ENCODE measurements around the gene PARD3. TPM values are rescaled to one million over a fixed set of nuclear protein-coding genes. Genes with fewer than 3 reads are reported as not detected.
"Not testable (repeated sequence)": the region's sequence is repeated elsewhere in the genome, so short reads cannot be mapped to it uniquely, and the experiment has no call there.

Gene PARD3
- total RNA-seq, 2 donors from 2014 or later = 36.1 to 48.5 TPM

DNA sequence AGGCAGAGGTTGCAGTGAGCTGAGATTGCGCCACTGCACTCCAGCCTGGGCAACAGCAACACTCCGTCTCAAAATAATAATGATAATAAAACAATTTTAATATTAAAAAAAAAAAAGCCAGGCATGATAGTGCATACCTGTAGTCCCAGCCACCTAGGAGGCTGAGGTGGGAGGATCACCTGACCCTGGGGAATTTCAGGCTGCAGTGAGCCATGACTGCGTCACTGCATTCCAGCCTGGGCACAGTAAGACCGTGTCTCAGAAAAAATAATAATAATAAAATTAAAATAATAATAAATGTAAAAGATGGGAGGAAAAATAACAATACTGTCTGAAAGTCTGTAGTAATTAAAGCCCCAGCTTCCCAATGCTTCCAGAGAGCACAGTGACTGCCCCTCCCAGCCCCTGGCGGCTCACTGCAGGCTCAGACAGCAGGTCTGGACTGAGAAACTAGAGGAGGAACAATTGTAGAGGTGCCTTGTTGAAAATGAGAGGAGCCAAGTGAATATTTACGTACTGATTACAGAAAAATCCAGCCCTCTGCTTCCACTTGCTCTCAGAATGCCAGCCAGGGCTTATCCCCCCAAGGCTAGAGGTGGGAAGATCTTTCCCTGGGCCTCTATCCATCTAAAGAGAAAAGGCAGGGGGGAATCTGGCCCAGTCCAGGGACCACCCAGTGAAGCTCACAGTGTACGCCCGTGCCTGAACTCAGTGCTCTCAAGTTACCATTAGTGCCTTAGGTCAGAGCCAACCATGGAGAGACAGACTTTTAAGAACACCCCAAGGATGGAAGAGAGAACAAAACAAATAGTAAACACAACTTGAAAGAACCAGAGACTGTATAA is 112.8 kb downstream of the PARD3 start:
- H3K4me1 ChIP-seq = peaks cover 78% of the 10 kb centered on the region
- DNase-seq = no peak
- ATAC-seq = no peak
- no peaks in the 10 kb centered on the region for H3K27me3 ChIP-seq
- H3K36me3 ChIP-seq (replicated peaks in 1 of 2; ENCODE audit: insufficient read depth in 1 of 2, low read depth in 2 of 2) = no peaks in the 10 kb centered on the region
- peak overlapping the region in 3 of 4 donors; percentile 31 to 51 (median 44) for H3K27ac ChIP-seq
- intact Hi-C loops (cut with DNase I) = no loop called here
- WGBS, 2 donors = 72 to 77% methylated on average over 8 of the region's 8 CpGs
- no peaks in the 10 kb centered on the region for H3K9me3 ChIP-seq
- TF ChIP-seq, protein P1, sequence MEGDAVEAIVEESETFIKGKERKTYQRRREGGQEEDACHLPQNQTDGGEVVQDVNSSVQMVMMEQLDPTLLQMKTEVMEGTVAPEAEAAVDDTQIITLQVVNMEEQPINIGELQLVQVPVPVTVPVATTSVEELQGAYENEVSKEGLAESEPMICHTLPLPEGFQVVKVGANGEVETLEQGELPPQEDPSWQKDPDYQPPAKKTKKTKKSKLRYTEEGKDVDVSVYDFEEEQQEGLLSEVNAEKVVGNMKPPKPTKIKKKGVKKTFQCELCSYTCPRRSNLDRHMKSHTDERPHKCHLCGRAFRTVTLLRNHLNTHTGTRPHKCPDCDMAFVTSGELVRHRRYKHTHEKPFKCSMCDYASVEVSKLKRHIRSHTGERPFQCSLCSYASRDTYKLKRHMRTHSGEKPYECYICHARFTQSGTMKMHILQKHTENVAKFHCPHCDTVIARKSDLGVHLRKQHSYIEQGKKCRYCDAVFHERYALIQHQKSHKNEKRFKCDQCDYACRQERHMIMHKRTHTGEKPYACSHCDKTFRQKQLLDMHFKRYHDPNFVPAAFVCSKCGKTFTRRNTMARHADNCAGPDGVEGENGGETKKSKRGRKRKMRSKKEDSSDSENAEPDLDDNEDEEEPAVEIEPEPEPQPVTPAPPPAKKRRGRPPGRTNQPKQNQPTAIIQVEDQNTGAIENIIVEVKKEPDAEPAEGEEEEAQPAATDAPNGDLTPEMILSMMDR (IDR thresholded peaks at IDR 0.05) = no peak
- TF ChIP-seq POLR2A (IDR thresholded peaks at IDR 0.05) = no peak
- H3K4me3 ChIP-seq = no peak overlapping the region

DNA sequence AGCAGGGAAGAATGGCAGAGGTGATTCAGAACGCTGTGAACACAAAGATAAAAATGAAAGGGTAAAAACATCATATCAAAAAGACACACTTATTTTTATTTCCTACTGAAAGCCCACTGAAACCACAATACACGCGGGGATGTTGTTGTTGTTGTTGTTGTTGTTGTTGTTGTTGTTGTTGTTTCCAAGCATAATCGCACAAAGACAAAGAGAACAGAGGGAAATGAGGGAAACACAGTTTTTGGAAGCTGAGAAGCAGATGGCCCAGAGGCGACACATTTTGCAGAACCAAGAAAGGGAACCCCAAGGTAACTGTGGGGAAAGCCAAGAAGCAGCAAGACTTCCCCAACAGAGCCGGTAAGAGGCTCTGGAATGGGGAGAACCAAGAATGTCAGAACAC is 113.9 kb downstream of the PARD3 start:
- no peaks in the 10 kb centered on the region for H3K36me3 ChIP-seq (replicated peaks in 1 of 2; ENCODE audit: insufficient read depth in 1 of 2, low read depth in 2 of 2)
- H3K9me3 ChIP-seq = no peaks in the 10 kb centered on the region
- DNase-seq (no peak), ATAC-seq (no peak)
- H3K4me3 ChIP-seq = no peak overlapping the region
- H3K27me3 ChIP-seq = no peaks in the 10 kb centered on the region
- TF ChIP-seq, protein P1 (IDR thresholded peaks at IDR 0.05) = no peak
- no peak for TF ChIP-seq POLR2A (IDR thresholded peaks at IDR 0.05)
- intact Hi-C loops (cut with DNase I) = no loop called here
- no peak overlapping the region for H3K27ac ChIP-seq
- WGBS, 2 donors = 77 to 81% methylated on average over 6 of the region's 6 CpGs
- peaks cover 86% of the 10 kb centered on the region for H3K4me1 ChIP-seq

DNA sequence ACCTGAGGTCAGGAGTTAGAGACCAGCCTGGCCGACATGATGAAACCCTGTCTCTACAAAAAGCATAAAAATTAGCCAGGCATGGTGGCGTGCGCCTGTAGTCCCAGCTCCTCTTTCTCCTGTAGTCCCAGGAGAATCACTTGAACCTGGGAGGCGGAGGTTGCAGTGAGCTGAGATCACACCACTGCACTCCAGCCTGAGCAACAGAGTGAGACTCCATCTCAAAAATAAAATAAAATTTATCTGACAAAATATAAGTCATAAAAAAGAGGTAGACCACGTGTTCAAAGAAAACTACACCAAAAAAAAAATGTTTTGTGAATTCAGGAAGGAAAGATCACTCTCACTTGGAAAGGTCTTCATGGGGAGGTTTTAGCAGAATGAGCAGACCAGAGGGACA is 114.3 kb downstream of the PARD3 start:
- intact Hi-C loops (cut with DNase I); H3K36me3 ChIP-seq (replicated peaks in 1 of 2; ENCODE audit: insufficient read depth in 1 of 2, low read depth in 2 of 2); ATAC-seq; H3K9me3 ChIP-seq; DNase-seq; H3K27me3 ChIP-seq; H3K4me3 ChIP-seq; H3K27ac ChIP-seq: not testable (repeated sequence)
- WGBS, 2 donors = 80 to 83% methylated on average over 5 of the region's 5 CpGs
- peaks cover 82% of the 10 kb centered on the region for H3K4me1 ChIP-seq

DNA sequence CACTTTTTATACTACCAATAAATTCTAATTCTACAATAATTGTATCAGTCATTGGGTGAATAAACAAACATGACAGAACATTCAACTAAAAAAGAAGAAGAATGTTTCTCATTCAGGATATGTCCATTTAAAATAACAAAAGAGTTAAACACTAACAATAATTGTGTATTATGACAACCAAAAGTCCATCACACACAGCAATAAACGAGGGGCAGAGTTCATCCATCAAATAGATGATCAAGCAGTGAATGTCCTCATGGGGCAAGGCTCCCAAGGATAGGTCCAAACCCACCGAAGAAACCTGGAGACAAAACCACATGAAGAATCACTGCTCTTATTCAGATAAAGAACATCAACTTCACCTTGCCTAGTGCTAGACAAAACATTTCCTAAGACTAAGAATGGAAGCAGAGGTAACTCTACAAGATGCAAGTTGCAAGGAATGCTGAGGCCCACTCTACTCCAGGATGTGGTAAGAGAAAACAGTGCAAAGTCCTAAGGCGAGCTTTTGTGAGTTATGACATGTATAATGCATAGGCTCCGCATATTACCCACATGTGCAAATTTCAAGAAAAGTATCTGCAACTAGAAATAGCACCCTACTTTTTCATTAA is 115.1 kb downstream of the PARD3 start:
- intact Hi-C loops (cut with DNase I) = no loop called here
- WGBS, 2 donors = 78% methylated on average over 4 of the region's 4 CpGs
- no peaks in the 10 kb centered on the region for H3K27me3 ChIP-seq
- no peak for DNase-seq
- H3K4me3 ChIP-seq = no peak overlapping the region
- peaks cover 81% of the 10 kb centered on the region for H3K4me1 ChIP-seq
- TF ChIP-seq, protein P1 (IDR thresholded peaks at IDR 0.05) = no peak
- no peak for TF ChIP-seq POLR2A (IDR thresholded peaks at IDR 0.05)
- H3K27ac ChIP-seq = peak overlapping the region in 3 of 4 donors; percentile 22 to 66 (median 33)
- no peaks in the 10 kb centered on the region for H3K9me3 ChIP-seq
- no peak for ATAC-seq
- H3K36me3 ChIP-seq (replicated peaks in 1 of 2; ENCODE audit: insufficient read depth in 1 of 2, low read depth in 2 of 2) = no peaks in the 10 kb centered on the region

DNA sequence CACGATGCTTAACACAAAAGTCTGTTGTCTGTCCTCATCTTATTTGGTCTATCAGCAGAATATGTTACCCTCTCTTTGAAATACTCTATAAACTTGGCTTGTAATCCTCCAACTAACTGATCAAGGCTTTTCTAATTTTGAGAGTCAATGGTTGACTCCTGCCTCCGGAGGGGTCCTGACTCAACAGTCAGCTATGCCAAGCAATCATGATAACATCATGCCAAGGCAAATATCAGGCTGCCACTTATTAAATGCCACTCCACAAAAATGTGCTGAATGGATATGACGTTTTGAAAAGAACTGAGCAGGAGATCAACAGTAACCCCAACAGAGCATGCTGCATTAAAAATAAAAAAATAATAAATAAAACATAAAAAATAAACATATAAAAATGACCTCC is 116.1 kb downstream of the PARD3 start:
- Histone ChIP-seq H3K36me3 (replicated peaks in 1 of 2; ENCODE audit: insufficient read depth in 1 of 2, low read depth in 2 of 2) (no peaks in the 10 kb centered on the region), H3K9me3 (no peaks in the 10 kb centered on the region), H3K4me3 (no peak overlapping the region), H3K27me3 (no peaks in the 10 kb centered on the region), H3K27ac (peak overlapping the region; percentile 28 to 81 (median 64)), H3K4me1 (peaks cover 72% of the 10 kb centered on the region)
- intact Hi-C loops (cut with DNase I) = no loop called here
- peak; percentile 35 to 65 (median 42) for DNase-seq
- WGBS, 2 donors = 20 to 28% methylated on average over 3 of the region's 3 CpGs
- TF ChIP-seq, protein P1 (IDR thresholded peaks at IDR 0.05) = no peak
- no peak for TF ChIP-seq POLR2A (IDR thresholded peaks at IDR 0.05)
- ATAC-seq = peak; percentile 79
